GM19463 (cell line): Measurements from ENCODE around the gene ADGRG6.

Experiments used
- ATAC-seq: cut with Tn5 transposase; IDR thresholded peaks from one replicate; pipeline ENCODE4 v1.9.1; 2021; ENCODE audit warnings: mild to moderate bottlenecking, moderate library complexity; ENCODE audit not compliant: unreplicated experiment

Gene ADGRG6

DNA sequence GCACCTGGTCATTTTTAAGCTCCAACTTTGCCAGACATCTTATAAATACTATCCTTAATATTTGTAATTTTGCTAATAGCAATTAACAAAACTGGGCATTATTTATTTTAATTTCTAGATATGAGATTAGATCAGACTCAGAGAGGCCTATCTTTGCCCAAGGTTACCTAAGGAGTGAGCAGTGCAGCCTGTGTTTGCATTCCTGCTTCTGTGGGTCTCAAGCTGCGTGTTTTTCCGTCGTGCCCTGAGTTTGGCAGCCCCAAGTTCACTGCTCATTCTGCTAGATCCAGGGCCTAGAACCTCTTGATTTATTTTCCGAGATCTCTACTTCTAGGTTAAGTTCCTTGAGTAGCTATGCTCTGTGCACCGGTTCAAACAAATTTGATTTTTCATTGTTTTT, 11.0 kb upstream of the ADGRG6 start:
- ATAC-seq = no peak

DNA sequence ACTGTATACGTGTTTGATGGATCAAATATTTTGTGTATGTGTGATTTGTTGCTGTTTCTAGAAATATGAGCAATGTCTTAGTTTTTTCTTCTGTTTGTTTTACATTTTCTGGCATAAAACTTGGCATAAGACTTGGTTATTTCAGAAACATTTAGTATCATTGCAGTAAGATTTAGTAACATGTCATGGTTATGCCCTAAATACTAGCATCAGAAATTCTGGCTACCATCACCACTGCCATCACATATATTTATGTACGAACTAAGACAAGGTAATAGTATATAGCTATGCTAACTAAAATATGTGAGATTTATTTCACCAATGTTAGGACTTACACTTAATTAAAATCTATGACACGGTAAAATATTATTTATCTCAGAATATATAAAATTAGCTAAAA, 10.3 kb upstream of the ADGRG6 start:
- ATAC-seq = no peak

DNA sequence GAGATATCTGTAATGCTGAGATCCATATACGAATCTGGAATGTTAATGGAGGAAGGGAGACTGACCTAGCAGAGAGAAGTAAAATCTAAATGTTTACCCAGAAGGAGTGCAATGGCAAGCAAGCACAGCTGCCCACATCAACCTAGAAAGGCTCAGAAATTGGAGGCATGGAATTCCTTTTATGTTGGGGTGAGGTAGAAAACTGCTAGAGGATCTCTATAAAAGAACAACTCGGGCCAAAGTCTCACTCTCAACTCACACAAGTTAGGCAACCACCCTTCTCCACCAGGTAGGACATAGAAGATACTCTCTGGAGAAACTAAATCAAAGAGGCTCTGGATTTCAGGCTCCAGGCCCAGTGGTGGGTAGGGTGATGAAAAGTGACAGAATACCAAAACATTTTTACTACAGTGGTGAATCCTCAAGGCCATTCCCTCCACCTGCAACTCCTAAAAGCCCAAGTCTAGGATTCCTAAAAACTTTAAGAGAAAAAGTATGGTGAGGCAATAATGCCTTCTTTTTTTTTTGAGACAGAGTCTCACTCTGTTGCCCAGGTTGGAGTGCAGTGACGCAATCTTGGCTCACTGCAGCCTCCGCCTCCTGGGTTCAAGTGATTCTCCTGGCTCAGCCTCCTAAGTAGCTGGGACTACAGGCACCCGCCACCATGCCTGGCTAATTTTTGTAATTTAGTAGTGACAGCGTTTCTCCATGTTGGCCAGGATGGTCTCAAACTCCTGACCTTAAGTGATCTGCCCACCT, 9.5 kb upstream of the ADGRG6 start:
- no peak for ATAC-seq

DNA sequence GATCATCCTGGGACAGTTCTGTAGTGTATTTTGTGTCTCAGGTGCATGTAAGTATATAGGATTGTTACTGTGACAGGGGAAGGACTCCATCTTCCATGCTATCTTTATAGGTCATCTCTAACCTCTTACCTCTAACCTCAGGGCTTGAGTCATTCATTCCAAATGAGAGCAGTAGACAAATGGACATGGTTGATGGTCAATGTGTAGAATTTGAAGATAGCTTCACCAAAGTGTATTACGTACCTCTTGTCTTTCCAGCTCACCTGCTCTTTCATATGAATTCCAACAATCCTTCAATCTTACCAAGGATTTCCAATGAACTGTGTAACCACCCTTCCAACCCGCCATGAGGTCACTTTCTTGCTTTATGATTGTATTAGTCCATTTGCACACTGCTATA, 8.7 kb upstream of the ADGRG6 start:
- ATAC-seq = no peak

DNA sequence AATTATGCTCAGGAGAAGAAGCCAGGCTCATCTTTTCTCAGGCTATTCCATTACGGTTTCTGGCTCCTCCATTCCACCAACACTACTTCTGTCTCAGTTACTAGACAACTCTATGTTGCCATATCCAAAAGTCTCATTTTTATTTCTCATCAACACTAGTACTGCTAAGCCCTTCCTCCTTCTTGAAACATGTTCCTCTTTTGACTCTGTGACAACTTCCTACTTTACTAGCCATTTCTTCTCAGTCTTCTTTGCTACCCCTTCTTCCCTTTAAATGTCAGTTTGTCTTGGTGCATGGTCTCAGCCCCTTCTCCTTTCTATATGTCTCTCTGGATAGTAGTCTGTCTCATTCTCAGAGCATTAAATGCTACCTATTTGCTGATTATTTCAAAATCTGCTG, 7.1 kb upstream of the ADGRG6 start:
- ATAC-seq = no peak

- ATAC-seq = no peak
Measured at GRCh38 chr6:142296975-142297604, 4.7 kb upstream of the ADGRG6 start.

DNA sequence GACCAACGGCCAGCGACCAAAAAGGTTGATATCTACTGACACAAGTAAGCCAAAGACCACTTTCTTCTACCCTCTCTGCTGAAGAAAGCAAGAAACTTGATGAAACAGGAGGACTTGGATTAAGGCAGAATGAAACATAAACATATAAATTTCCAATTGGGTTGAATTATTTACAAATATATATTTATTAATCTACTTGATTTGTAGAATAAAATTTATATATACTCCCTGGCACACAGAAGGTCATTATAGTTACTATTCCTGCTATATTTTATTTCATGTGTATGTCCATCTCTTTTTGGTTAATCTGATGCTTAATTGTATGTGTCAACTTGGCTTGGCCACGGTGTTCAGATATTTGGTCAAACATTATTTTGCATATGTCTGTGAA, 4.2 kb upstream of the ADGRG6 start:
- no peak for ATAC-seq

GRCh38 chr6:142297996-142298753, 3.6 kb upstream of the ADGRG6 start:
- no peak for ATAC-seq

DNA sequence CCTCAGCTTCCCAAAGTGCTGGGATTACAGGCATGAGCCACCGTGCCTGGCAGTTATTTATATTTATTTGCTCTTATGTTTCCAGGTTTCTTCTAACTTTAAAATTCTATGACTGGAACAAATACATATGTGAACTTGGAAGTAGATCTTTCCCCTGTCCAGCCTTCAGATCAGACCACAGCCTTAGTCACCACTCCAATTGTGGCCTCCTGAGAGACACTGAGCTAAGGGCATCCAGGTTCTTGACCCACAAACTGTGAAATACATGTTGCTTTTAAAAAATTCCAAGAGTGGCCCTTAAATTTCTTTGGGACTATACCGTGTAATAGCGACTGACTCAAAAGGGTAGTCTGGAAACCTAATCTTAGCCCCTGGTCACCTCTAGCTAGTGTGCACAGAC, 1.5 kb upstream of the ADGRG6 start:
- ATAC-seq = no peak

GRCh38 chr6:142300758-142301650, 803 bp upstream of the ADGRG6 start:
- ATAC-seq = no peak

GRCh38 chr6:142302421-142303175, 791 bp downstream of the ADGRG6 start:
- no peak for ATAC-seq

DNA sequence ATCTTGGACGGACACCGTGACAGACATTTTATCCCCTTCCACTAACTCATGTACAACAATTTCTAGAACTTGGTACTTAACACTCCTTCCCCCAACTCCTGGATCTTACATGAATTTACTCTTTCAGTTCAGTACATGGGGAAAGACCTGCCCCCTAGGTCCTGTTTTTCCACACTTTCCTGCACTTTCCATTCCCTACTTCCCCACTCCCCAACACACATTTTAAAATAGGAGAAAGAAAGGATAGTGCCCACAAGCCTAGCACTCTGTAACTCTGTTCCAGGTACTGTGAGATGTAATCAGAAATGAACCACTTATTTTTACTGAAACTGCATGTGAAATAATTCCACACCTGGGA, 1.3 kb downstream of the ADGRG6 start:
- no peak for ATAC-seq

DNA sequence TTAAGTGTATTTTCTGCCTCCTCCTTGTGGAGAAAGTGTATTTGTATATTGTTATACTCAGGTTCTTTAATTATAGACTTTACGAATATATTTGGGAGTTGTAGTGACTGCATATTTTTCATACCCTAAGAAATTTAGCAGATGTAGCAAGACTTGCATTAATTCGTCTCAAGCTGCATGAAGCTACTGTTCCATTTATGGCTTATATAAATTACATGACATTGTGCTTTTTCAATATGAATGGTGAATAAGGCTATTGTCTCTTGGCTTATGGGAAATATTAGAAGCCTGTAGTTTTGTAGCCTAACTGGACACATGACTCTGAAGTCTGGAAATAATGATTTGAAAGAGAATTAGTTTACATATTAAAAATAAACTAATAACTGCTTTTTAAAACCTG, 2.4 kb downstream of the ADGRG6 start:
- ATAC-seq = no peak

GRCh38 chr6:142306736-142307135, 4.9 kb downstream of the ADGRG6 start:
- ATAC-seq = no peak

DNA sequence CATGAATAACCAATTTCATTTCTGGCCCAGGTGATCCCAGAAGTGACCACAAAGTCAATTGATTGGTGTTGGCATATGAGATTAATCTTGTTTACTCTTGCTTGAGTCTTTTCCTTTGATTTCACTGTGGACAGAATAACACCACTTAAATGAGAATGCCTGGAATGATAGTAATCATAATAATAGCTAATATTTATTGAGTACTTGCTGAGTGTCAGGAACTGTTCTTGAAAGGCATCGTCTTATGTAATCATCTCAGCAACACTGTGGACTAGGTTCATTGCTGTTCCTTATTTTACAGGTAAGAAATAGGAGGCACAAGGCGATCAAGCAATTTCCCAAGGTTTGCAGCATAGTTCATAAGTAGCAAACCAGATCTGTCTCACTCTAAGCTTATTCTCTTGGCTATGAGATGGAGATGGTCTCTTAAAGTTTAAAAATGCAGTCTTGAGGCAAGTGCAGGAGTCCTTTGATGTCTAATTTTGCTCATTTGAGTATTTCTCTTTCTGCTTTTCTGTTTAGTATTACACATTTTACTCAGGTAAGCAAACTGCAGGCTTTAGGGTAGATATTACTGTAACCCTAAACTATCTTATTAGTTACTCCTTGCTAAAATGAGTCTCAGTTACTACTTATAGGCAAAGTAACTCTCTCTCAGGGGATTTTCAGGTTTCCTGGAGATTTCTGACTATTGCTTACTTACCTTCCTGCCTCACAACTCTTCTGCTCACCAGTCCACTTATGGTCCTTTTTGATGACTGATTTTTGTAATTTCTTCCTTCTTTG, 6.3 kb downstream of the ADGRG6 start:
- no peak for ATAC-seq

DNA sequence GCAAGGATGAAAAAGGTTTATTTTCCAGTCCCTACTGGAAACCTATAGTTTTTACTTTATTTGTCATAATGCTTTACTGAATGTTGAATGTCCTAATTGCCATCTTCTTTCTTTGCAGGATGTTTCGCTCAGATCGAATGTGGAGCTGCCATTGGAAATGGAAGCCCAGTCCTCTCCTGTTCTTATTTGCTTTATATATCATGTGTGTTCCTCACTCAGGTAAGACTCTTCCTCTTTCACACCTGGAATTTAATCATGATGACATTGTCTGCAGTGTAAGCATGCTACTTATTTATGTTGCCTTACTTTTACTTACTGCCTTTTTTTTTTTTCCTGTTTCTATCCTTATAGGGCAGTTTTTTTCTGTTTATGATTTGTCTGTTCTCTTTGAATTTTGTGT, 7.6 kb downstream of the ADGRG6 start:
- no peak for ATAC-seq

DNA sequence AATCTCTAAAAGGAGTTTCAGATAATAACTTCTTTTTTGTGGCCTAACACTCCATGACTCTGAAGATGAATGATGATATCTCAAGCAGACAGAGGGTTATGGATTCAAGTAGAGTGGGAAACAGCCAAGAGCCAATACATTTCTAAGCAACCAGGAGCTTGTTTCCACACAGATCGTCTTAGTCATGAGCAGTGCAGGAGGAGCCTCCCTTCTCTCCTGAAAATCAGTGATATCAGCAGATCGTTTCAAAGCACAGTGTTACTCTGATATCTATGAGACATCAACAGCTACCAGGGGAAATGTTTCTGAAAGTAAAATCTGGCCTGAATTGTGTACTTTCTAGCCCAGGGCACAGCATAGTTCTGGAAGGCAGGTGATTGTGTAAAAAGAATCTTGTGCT, 11.5 kb downstream of the ADGRG6 start:
- no peak for ATAC-seq

DNA sequence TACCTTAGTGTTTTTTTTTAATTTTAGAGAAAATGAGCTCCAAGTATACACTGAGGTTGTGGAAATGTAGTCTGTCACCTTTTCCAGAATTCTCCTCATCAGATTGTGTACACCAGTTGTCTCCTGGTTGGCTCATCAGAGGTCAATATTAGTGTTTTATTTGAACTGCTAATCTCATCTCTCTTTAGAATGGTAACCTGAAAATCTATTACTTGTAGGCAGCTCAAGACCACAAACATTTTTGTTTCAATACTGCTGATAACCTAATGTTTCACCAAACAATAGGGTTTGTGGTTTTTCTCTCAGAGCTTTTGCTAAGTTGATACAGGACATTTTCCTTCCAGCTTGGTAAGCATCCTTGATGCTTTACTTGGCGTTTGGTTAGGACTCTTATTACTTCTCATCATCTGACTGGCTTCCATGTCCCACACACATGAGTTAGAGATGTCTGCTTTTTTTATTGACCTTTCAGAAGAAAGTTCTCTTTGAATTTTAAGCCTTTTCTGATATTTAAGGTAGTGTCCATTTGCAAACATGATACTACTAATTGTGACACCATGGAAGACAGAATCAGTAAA, 15.1 kb downstream of the ADGRG6 start:
- no peak for ATAC-seq

GRCh38 chr6:142318714-142319113, 16.9 kb downstream of the ADGRG6 start:
- no peak for ATAC-seq
